Central memory CD8-positive, alpha-beta T cell (primary cell): ENCODE results near the gene SNRPD3.
"Not testable (repeated sequence)": the region's sequence is repeated elsewhere in the genome, so short reads cannot be mapped to it uniquely, and the experiment has no call there.

ENCODE experiments used
- ATAC-seq: fragments of 150-1000 bp; cut with Tn5 transposase; replicated peaks from 2 replicates; pipeline ENCODE4 v1.10.0; 2022; ENCODE audit warnings: mild to moderate bottlenecking, moderate FRiP score, moderate number of reproducible peaks; ENCODE audit not compliant: poor library complexity, severe bottlenecking; ENCODE audit errors: extremely low read depth
- DNase-seq, 2 donors: peaks; one replicate each; pipeline ENCODE4 v3.0.0; 2021; ENCODE audit warnings: low spot score in 2 of 2
- H3K27ac Mint-ChIP-seq: one replicate; pipeline ENCODE4 v1.8.0; 2022; ENCODE audit warnings: low read depth, mild to moderate bottlenecking, moderate library complexity, mixed read lengths
- H3K27me3 Mint-ChIP-seq: one replicate; pipeline ENCODE4 v1.8.0; 2022; ENCODE audit warnings: mixed read lengths
- H3K36me3 Mint-ChIP-seq: one replicate; pipeline ENCODE4 v1.8.0; 2022; ENCODE audit warnings: mild to moderate bottlenecking, moderate library complexity, mixed read lengths; ENCODE audit not compliant: insufficient read depth
- H3K4me1 Mint-ChIP-seq: one replicate; pipeline ENCODE4 v1.8.0; 2022; ENCODE audit warnings: mixed read lengths
- H3K4me3 Mint-ChIP-seq: one replicate; pipeline ENCODE4 v1.8.0; 2022; ENCODE audit warnings: mild to moderate bottlenecking, moderate library complexity, mixed read lengths
- H3K9me3 Mint-ChIP-seq: one replicate; pipeline ENCODE4 v1.8.0; 2022; ENCODE audit warnings: mixed read lengths

The SNRPD3 gene

DNA sequence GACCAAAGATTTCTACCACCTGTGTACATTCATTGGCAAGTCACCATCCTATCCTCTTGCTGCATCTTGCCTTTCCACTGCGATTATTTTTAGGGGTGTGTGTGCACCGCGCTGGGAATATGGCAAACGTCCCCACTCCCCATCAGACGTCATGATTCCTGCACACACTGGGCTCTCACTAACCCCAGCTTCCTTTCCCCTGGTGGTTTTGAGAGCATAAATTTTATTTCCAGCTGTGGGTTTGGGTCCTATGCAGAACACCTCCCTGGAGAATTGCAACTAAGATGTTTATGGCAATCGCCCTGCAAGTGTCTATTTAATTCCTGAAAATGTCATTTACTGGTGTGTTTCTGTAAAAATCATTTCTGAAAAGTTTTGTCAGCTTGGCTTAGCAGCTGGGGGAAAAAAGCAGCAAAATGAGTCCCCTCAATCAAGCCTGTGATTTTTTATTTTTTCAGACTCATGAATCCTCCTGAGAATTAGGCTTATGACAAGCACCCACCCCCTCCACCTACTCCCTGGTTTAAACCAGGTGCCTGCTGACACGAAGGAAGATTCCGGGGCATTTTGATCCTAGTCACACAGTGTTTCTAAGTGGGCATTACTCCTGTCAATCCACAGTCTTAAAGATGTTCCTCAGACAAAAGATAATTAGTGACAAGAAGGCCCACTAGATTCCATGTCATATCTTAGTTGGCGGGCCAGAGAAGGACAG lies 36.9 kb upstream of the SNRPD3 start:
- ATAC-seq: no peak
- DNase-seq: no peak
- no peaks in the 10 kb centered on the region for H3K4me1 Mint-ChIP-seq

DNA sequence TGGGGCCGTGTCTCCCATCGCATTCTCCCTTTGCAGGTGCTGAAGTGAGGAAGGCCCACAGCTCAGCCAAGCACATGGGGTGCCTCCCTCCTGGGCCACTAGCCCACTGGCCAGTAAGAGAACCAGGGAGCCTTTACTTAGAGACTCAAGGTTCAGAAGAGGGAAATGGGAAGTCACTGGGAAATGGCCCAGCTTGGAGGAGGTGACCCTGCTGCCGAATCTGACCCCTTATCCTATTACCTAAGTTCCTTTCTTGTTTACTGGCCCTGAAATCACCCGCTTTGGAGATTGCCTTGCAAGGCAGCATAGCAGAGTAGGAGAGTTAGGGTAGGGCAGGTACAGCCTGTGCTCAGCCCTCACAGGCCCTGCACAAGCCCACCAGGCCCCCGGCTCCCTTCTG lies 36.3 kb upstream of the SNRPD3 start:
- no peaks in the 10 kb centered on the region for H3K4me1 Mint-ChIP-seq
- no peaks in the 10 kb centered on the region for H3K27me3 Mint-ChIP-seq
- DNase-seq (no peak), ATAC-seq (no peak)
- H3K9me3 Mint-ChIP-seq: no peaks in the 10 kb centered on the region
- no peak overlapping the region for H3K27ac Mint-ChIP-seq
- no peaks in the 10 kb centered on the region for H3K36me3 Mint-ChIP-seq
- no peak overlapping the region for H3K4me3 Mint-ChIP-seq

More for the DNA sequence above, 36.9 kb upstream of the SNRPD3 start:
- Mint-ChIP-seq H3K36me3 (no peaks in the 10 kb centered on the region), H3K9me3 (no peaks in the 10 kb centered on the region), H3K27ac (no peak overlapping the region), H3K4me3 (no peak overlapping the region), H3K27me3 (no peaks in the 10 kb centered on the region)

DNA sequence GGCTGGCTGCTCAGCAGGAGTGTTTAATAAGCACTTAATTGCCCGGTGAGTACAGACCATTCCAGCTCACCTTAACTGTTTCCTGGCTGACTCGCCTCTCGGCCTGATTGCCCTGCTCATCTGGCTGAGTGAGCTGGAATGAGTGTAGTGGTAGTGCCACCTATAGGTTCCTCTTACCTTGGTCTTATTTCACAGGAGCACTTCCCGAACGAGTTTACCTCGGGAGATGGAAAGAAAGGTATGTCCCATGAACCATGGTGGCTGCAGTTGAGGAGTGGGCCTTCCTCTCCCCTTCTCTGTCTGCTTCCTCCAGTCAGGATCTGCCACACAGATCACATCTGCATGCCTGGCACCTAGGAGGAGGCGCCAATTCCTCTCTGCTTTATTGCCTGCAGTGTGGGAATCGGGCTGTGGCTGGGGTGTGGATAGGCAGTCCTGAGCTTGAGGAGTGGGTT lies 34.0 kb upstream of the SNRPD3 start:
- no peaks in the 10 kb centered on the region for H3K27me3 Mint-ChIP-seq
- no peak overlapping the region for H3K27ac Mint-ChIP-seq
- ATAC-seq (no peak), DNase-seq (no peak)
- H3K4me1 Mint-ChIP-seq: peaks cover 6% of the 10 kb centered on the region
- H3K36me3 Mint-ChIP-seq: no peaks in the 10 kb centered on the region
- H3K4me3 Mint-ChIP-seq: no peak overlapping the region
- no peaks in the 10 kb centered on the region for H3K9me3 Mint-ChIP-seq

DNA sequence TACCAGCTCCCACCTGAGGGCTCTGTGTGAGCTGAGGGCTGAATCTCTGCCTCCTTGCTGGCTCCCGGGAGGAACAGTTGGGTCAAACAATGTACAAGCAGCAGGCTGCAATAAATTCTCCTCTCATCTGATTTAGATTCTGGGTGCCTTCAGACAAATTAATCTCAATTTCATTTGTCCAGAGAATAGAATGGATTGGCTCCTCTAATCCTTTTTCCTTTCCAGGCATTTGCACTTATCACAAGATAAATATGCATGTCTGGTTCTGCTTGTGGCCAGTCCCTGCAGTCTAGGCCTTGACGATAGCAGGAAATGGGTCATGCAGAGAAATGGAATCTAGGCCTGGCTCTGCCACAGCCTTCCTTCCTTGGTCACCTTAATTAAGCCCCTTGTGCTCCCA lies 31.9 kb upstream of the SNRPD3 start:
- ATAC-seq: no peak
- Mint-ChIP-seq H3K36me3 (no peaks in the 10 kb centered on the region), H3K27me3 (no peaks in the 10 kb centered on the region), H3K4me1 (peaks cover 6% of the 10 kb centered on the region), H3K9me3 (no peaks in the 10 kb centered on the region), H3K4me3 (no peak overlapping the region), H3K27ac (no peak overlapping the region)
- DNase-seq: no peak

GRCh38 chr22:24525416-24526037 lies 30.3 kb upstream of the SNRPD3 start:
- ATAC-seq: peak; percentile 94
- H3K4me3 Mint-ChIP-seq: no peak overlapping the region
- peaks cover 6% of the 10 kb centered on the region for H3K4me1 Mint-ChIP-seq
- DNase-seq: peak; percentile 70 to 75
- no peaks in the 10 kb centered on the region for H3K27me3 Mint-ChIP-seq
- no peaks in the 10 kb centered on the region for H3K36me3 Mint-ChIP-seq
- no peaks in the 10 kb centered on the region for H3K9me3 Mint-ChIP-seq
- no peak overlapping the region for H3K27ac Mint-ChIP-seq

GRCh38 chr22:24526191-24526590 lies 29.6 kb upstream of the SNRPD3 start:
- DNase-seq (no peak), ATAC-seq (no peak)
- no peak overlapping the region for H3K27ac Mint-ChIP-seq
- H3K9me3 Mint-ChIP-seq: no peaks in the 10 kb centered on the region
- H3K4me1 Mint-ChIP-seq: peaks cover 6% of the 10 kb centered on the region
- H3K27me3 Mint-ChIP-seq: no peaks in the 10 kb centered on the region
- H3K36me3 Mint-ChIP-seq: no peaks in the 10 kb centered on the region
- H3K4me3 Mint-ChIP-seq: no peak overlapping the region

GRCh38 chr22:24529898-24530297 lies 25.9 kb upstream of the SNRPD3 start:
- Mint-ChIP-seq H3K9me3 (no peaks in the 10 kb centered on the region), H3K4me1 (peaks cover 6% of the 10 kb centered on the region), H3K4me3 (no peak overlapping the region), H3K27ac (no peak overlapping the region), H3K27me3 (no peaks in the 10 kb centered on the region), H3K36me3 (no peaks in the 10 kb centered on the region)
- ATAC-seq: no peak
- DNase-seq: no peak

DNA sequence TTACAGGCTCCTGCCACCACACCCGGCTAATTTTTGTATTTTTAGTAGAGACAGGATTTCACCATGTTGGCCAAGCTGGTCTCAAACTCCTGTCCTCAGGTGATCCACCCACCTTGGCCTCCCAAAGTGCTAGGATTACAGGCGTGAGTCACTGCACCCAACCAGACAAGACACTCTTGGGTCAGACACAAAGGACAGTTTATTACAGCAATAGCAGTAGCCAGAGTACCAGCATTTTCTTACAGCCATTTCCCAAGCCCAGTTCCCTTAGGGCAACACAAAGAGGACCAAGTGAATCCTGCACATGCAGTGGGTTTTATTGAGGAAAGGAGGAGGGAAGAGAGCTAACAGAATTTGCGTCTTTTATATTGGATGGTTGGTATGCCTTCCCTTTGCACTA lies 24.8 kb upstream of the SNRPD3 start:
- not testable (repeated sequence) for H3K36me3 Mint-ChIP-seq, H3K4me3 Mint-ChIP-seq, DNase-seq, H3K27me3 Mint-ChIP-seq, ATAC-seq, H3K27ac Mint-ChIP-seq, H3K9me3 Mint-ChIP-seq, H3K4me1 Mint-ChIP-seq

DNA sequence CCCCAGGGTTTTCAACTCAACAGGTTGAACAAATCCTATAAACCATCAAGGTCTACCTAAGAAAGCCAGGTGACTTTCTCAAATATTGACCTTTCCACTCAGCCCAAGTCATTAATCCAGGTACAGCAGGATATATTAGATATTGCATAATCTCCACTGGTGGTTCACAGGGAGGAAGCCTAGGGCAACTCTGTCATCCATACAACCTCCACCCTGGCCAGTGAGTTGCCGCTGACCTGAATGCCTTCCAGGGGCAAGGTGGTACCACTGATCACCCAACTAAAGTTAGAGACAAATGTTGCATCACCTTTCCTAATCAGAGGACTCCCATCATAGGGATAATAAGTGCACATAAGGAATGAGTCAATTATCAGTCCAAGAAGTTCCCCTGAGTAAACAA lies 23.7 kb upstream of the SNRPD3 start:
- ATAC-seq: no peak
- H3K27ac Mint-ChIP-seq: no peak overlapping the region
- no peaks in the 10 kb centered on the region for H3K36me3 Mint-ChIP-seq
- H3K9me3 Mint-ChIP-seq: no peaks in the 10 kb centered on the region
- no peak for DNase-seq
- no peaks in the 10 kb centered on the region for H3K27me3 Mint-ChIP-seq
- H3K4me1 Mint-ChIP-seq: no peaks in the 10 kb centered on the region
- H3K4me3 Mint-ChIP-seq: no peak overlapping the region

- no peaks in the 10 kb centered on the region for H3K9me3 Mint-ChIP-seq
- no peaks in the 10 kb centered on the region for H3K4me1 Mint-ChIP-seq
- no peaks in the 10 kb centered on the region for H3K27me3 Mint-ChIP-seq
- no peak for ATAC-seq
- H3K36me3 Mint-ChIP-seq: peaks cover 4% of the 10 kb centered on the region
- no peak for DNase-seq
- H3K4me3 Mint-ChIP-seq: no peak overlapping the region
- no peak overlapping the region for H3K27ac Mint-ChIP-seq
These were observed 20.5 kb upstream of the SNRPD3 start for GRCh38 chr22:24535348-24535747.

- H3K4me1 Mint-ChIP-seq: no peaks in the 10 kb centered on the region
- no peak overlapping the region for H3K27ac Mint-ChIP-seq
- H3K27me3 Mint-ChIP-seq: no peaks in the 10 kb centered on the region
- ATAC-seq (no peak), DNase-seq (no peak)
- no peak overlapping the region for H3K4me3 Mint-ChIP-seq
- no peaks in the 10 kb centered on the region for H3K9me3 Mint-ChIP-seq
- H3K36me3 Mint-ChIP-seq: peaks cover 8% of the 10 kb centered on the region
These were observed 19.7 kb upstream of the SNRPD3 start for GRCh38 chr22:24536089-24536488.

- no peaks in the 10 kb centered on the region for H3K9me3 Mint-ChIP-seq
- ATAC-seq: no peak
- H3K27ac Mint-ChIP-seq: no peak overlapping the region
- H3K36me3 Mint-ChIP-seq: peaks cover 23% of the 10 kb centered on the region
- no peak overlapping the region for H3K4me3 Mint-ChIP-seq
- H3K4me1 Mint-ChIP-seq: no peaks in the 10 kb centered on the region
- no peak for DNase-seq
- no peaks in the 10 kb centered on the region for H3K27me3 Mint-ChIP-seq
These were observed 15.3 kb upstream of the SNRPD3 start for GRCh38 chr22:24540470-24540869.

DNA sequence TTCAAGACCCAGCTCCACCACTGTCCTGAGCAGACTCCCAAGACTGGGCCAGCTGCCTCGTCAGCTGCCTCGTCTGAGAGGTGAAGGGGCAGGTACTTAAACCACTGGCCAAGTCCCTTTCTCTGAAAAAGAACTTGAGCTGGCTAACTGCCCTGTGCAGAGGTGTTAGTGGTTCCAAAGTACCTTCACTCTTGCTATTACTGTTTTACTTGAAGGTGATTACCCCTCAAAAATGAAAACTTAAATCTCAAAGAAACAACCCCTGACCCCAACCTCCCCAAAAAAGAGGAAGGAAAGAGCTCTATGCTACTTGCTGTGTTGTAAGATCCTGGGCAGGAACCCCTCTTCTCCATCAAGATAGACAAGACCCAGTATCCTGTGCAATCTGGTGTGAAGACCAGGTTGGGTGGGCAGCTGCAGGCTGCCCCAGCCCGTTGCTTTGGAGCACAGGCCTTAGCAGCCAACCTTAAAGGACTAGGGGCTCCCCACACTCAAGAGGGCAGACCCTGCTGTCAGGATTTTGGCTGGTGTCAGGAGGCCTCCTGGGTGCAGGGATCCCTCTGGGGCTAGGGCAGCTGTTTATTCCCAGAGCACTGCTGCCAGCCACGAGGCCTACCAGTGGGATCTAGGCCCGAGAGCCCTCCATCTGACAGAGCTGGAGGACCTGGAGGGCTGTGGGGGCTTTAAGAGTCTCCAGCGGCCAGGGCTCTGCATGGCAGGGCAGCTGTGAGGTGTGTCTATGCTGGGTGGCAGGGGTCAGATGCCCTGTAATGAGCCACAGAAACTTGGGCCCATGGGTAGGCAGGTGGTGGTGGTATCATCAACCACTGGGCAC lies 13.9 kb upstream of the SNRPD3 start:
- Mint-ChIP-seq H3K9me3 (no peaks in the 10 kb centered on the region), H3K4me3 (no peak overlapping the region), H3K36me3 (peaks cover 30% of the 10 kb centered on the region), H3K27ac (peak overlapping the region; percentile 29), H3K27me3 (no peaks in the 10 kb centered on the region), H3K4me1 (no peaks in the 10 kb centered on the region)
- ATAC-seq (no peak), DNase-seq (no peak)
